Measurements from ENCODE around the gene MSH6. TPM values are rescaled to one million over a fixed set of nuclear protein-coding genes. Genes with fewer than 3 reads are reported as not detected.
"Not testable (repeated sequence)": the region's sequence is repeated elsewhere in the genome, so short reads cannot be mapped to it uniquely, and the experiment has no call there.

Gene MSH6
- total RNA-seq, 1 experiment from 2014 or later = 108 TPM

- no peak for TF ChIP-seq CTCF (IDR thresholded peaks at IDR 0.05; ENCODE audit: insufficient read depth in 1 of 2, low read depth in 1 of 2, low read length in 1 of 2, severe bottlenecking in 1 of 2, unreplicated experiment in 1 of 2)
- Histone ChIP-seq H3K4me3 (ENCODE audit: low read depth, low read length) (no peak overlapping the region), H3K9me3 (0 out of 2 replicates have a peak, but pooled peaks cover 3% of the 10 kb centered on the region), H3K36me3 (ENCODE audit: control insufficient read depth, insufficient read depth, low read length) (no peaks in the 10 kb centered on the region), H3K4me1 (no peaks in the 10 kb centered on the region), H3K27me3 (replicated peaks; ENCODE audit: control insufficient read depth, insufficient read depth, low read length) (no peaks in the 10 kb centered on the region)
- BruUV-seq (replicated peaks) = no TSS peak
- H3K27ac Mint-ChIP-seq (ENCODE audit: unreplicated experiment) = no peak overlapping the region
- no peaks in the 10 kb centered on the region for H3K9me3 Mint-ChIP-seq (ENCODE audit: unreplicated experiment)
- peaks cover 6% of the 10 kb centered on the region for H3K36me3 Mint-ChIP-seq (ENCODE audit: insufficient read depth, unreplicated experiment)
- H3K4me1 Mint-ChIP-seq (ENCODE audit: low read depth, unreplicated experiment) = peaks cover 7% of the 10 kb centered on the region
- H3K4me3 Mint-ChIP-seq (ENCODE audit: unreplicated experiment) = no peak overlapping the region
- ChIA-PET CTCF (no interaction called here), POLR2A (no interaction called here)
- no peaks in the 10 kb centered on the region for H3K27me3 Mint-ChIP-seq (ENCODE audit: insufficient read depth, unreplicated experiment)
- no peak for DNase-seq
- intact Hi-C loops (cut with micrococcal nuclease; ENCODE audit: unreplicated experiment) = loop anchor here (10.0 kb wide), 1 partner anchor 575 kb away; no protein-coding TSS in a partner anchor
Observed at GRCh38 chr2:47850198-47850597, 67.3 kb downstream of the MSH6 start.

GRCh38 chr2:47853067-47853777 is 70.3 kb downstream of the MSH6 start:
- H3K4me3 ChIP-seq (ENCODE audit: low read depth, low read length); DNase-seq; H3K9me3 Mint-ChIP-seq (ENCODE audit: unreplicated experiment); H3K27me3 ChIP-seq (replicated peaks; ENCODE audit: control insufficient read depth, insufficient read depth, low read length); H3K36me3 ChIP-seq (ENCODE audit: control insufficient read depth, insufficient read depth, low read length); CTCF ChIA-PET; H3K36me3 Mint-ChIP-seq (ENCODE audit: insufficient read depth, unreplicated experiment); H3K9me3 ChIP-seq; BruUV-seq (replicated peaks); H3K27ac Mint-ChIP-seq (ENCODE audit: unreplicated experiment); H3K4me1 ChIP-seq; H3K4me1 Mint-ChIP-seq (ENCODE audit: low read depth, unreplicated experiment); H3K27me3 Mint-ChIP-seq (ENCODE audit: insufficient read depth, unreplicated experiment); POLR2A ChIA-PET; H3K4me3 Mint-ChIP-seq (ENCODE audit: unreplicated experiment): not testable (repeated sequence)
- intact Hi-C loops (cut with micrococcal nuclease; ENCODE audit: unreplicated experiment) = loop anchor here (10.0 kb wide), 1 partner anchor 572 kb away; no protein-coding TSS in a partner anchor

Other genes starting within 250 kb of the MSH6 start
- gene KCNK12, start 212.2 kb upstream of the MSH6 start, total RNA-seq (2022) = 0.07 TPM in 1 of 2 replicates, not detected in the other
- gene FBXO11, start 123.4 kb downstream of the MSH6 start, total RNA-seq (2022) = 57.2 and 60.5 TPM in 2 replicates